Measurements from ENCODE around the gene TGFBR1.

Gene TGFBR1

GRCh38 chr9:99076030-99076429 lies 28.9 kb upstream of the TGFBR1 start:
- no peak for TF ChIP-seq ZFX (IDR thresholded peaks at IDR 0.05; ENCODE audit: borderline replicate concordance)
- TF ChIP-seq CTCF (IDR thresholded peaks at IDR 0.05): no peak
- H3K27ac ChIP-seq: no peak overlapping the region

GRCh38 chr9:99076483-99077171 lies 28.3 kb upstream of the TGFBR1 start:
- no peak for TF ChIP-seq ZFX (IDR thresholded peaks at IDR 0.05; ENCODE audit: borderline replicate concordance)
- TF ChIP-seq CTCF (IDR thresholded peaks at IDR 0.05): no peak
- H3K27ac ChIP-seq: no peak overlapping the region

GRCh38 chr9:99078717-99079116 lies 26.2 kb upstream of the TGFBR1 start:
- no peak overlapping the region for H3K27ac ChIP-seq
- TF ChIP-seq ZFX (IDR thresholded peaks at IDR 0.05; ENCODE audit: borderline replicate concordance) (no peak), CTCF (IDR thresholded peaks at IDR 0.05) (no peak)

GRCh38 chr9:99079542-99079941 lies 25.4 kb upstream of the TGFBR1 start:
- no peak for TF ChIP-seq CTCF (IDR thresholded peaks at IDR 0.05)
- TF ChIP-seq ZFX (IDR thresholded peaks at IDR 0.05; ENCODE audit: borderline replicate concordance): no peak
- no peak overlapping the region for H3K27ac ChIP-seq

- TF ChIP-seq CTCF (IDR thresholded peaks at IDR 0.05) (no peak), ZFX (IDR thresholded peaks at IDR 0.05; ENCODE audit: borderline replicate concordance) (no peak)
- H3K27ac ChIP-seq: no peak overlapping the region
Measured at GRCh38 chr9:99083051-99083450, 21.9 kb upstream of the TGFBR1 start.

- no peak overlapping the region for H3K27ac ChIP-seq
- TF ChIP-seq ZFX (IDR thresholded peaks at IDR 0.05; ENCODE audit: borderline replicate concordance) (no peak), CTCF (IDR thresholded peaks at IDR 0.05) (no peak)
Measured at GRCh38 chr9:99085949-99086948, 18.7 kb upstream of the TGFBR1 start.

- TF ChIP-seq ZFX (IDR thresholded peaks at IDR 0.05; ENCODE audit: borderline replicate concordance) (no peak), CTCF (IDR thresholded peaks at IDR 0.05) (no peak)
- H3K27ac ChIP-seq: no peak overlapping the region
Measured at GRCh38 chr9:99087462-99087861, 17.5 kb upstream of the TGFBR1 start.
